C1 segment of cervical spinal cord (tissue), 14 donors: Measurements from ENCODE around the gene ADGRB3.
"Not testable (repeated sequence)": the region's sequence is repeated elsewhere in the genome, so short reads cannot be mapped to it uniquely, and the experiment has no call there.

Experiments
- DNase-seq, 14 donors: peaks; one replicate each; lab custom pipeline; 2025; lab: John Stamatoyannopoulos, UW

ADGRB3 gene

GRCh38 chr6:68779366-68779765, 144.3 kb downstream of the ADGRB3 start:
- DNase-seq = peak in 3 of 14 donors; percentile 12 to 56 (median 18)

GRCh38 chr6:68790128-68790527, 155.0 kb downstream of the ADGRB3 start:
- DNase-seq = not testable (repeated sequence)

- DNase-seq = not testable (repeated sequence)
Measured at GRCh38 chr6:68814976-68815375, 179.9 kb downstream of the ADGRB3 start.

GRCh38 chr6:68826501-68826900, 191.4 kb downstream of the ADGRB3 start:
- no peak for DNase-seq

GRCh38 chr6:68834551-68834950, 199.5 kb downstream of the ADGRB3 start:
- peak in 1 of 14 donors; percentile 59 for DNase-seq

GRCh38 chr6:68838571-68838970, 203.5 kb downstream of the ADGRB3 start:
- no peak for DNase-seq

- no peak for DNase-seq
Measured at GRCh38 chr6:68852791-68853190, 217.7 kb downstream of the ADGRB3 start.

- DNase-seq = no peak
Measured at GRCh38 chr6:68859233-68859632, 224.2 kb downstream of the ADGRB3 start.

- DNase-seq = no peak
Measured at GRCh38 chr6:68868646-68869045, 233.6 kb downstream of the ADGRB3 start.

- DNase-seq = no peak
Measured at GRCh38 chr6:68873236-68873635, 238.2 kb downstream of the ADGRB3 start.

GRCh38 chr6:68874747-68875146, 239.7 kb downstream of the ADGRB3 start:
- DNase-seq = no peak

- DNase-seq = no peak
Measured at GRCh38 chr6:68875403-68875802, 240.3 kb downstream of the ADGRB3 start.

GRCh38 chr6:68876792-68877493, 241.9 kb downstream of the ADGRB3 start:
- DNase-seq = no peak

- no peak for DNase-seq
Measured at GRCh38 chr6:68880050-68880813, 245.2 kb downstream of the ADGRB3 start.

GRCh38 chr6:68883325-68883724, 248.2 kb downstream of the ADGRB3 start:
- not testable (repeated sequence) for DNase-seq

GRCh38 chr6:68891419-68891818, 256.3 kb downstream of the ADGRB3 start:
- no peak for DNase-seq

- no peak for DNase-seq
Measured at GRCh38 chr6:68892452-68892851, 257.4 kb downstream of the ADGRB3 start.

GRCh38 chr6:68895929-68896328, 260.8 kb downstream of the ADGRB3 start:
- no peak for DNase-seq

GRCh38 chr6:68901044-68901443, 266.0 kb downstream of the ADGRB3 start:
- DNase-seq = no peak

GRCh38 chr6:68911334-68911733, 276.3 kb downstream of the ADGRB3 start:
- no peak for DNase-seq

- DNase-seq = no peak
Measured at GRCh38 chr6:68911811-68912210, 276.7 kb downstream of the ADGRB3 start.

GRCh38 chr6:68912805-68913204, 277.7 kb downstream of the ADGRB3 start:
- DNase-seq = not testable (repeated sequence)

GRCh38 chr6:68915586-68915985, 280.5 kb downstream of the ADGRB3 start:
- DNase-seq = no peak
